ENCODE results near the gene EVI5L. TPM values are rescaled to one million over a fixed set of nuclear protein-coding genes. Genes with fewer than 3 reads are reported as not detected.

Gene EVI5L
- total and polyA plus RNA-seq, 2 donors (not counting 3 experiments of a cell fraction or from before 2014, with no cell fraction given): 11.9 to 13.5 TPM

DNA sequence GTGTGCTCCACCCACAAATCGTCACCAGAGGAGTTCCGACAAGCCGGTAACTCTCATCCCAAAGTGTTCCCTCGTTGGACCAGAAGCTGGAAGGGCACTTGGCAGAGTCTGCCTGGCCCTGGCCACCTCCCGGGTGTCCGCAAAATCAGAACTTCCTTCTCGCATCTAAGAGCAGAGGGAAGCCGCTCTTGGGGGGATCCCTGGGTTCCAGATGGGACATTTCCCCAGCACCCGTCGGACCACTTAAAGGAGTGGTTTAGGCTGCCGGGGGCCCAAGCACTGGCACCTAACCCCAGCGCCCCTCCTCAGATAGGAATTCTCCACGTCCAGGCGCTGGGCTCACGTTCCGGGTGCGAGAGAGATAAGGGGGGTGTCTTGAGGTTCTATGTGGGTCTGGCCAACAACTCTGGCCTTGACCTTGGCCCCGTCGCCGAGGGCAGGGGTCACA, 72.8 kb downstream of the EVI5L start:
- DNase-seq (ENCODE audit: low read depth, low spot score) (no peak), FAIRE-seq (no peak)
- no peak for TF ChIP-seq POLR2A (IDR thresholded peaks at IDR 0.05; ENCODE audit: low read depth, low read length)
- no peak for TF ChIP-seq GATA2 (IDR thresholded peaks at IDR 0.05; ENCODE audit: insufficient read depth, insufficient read length, low read depth, low read length)
- TF ChIP-seq POLR2AphosphoS5 (IDR thresholded peaks at IDR 0.05; ENCODE audit: insufficient read depth, low read depth, low read length): no peak
- TF ChIP-seq EZH2 (IDR thresholded peaks at IDR 0.05; ENCODE audit: borderline replicate concordance, low read depth, low read length, severe bottlenecking): no peak
- no peak for TF ChIP-seq JUN (IDR thresholded peaks at IDR 0.05; ENCODE audit: borderline replicate concordance, insufficient read depth, insufficient read length, low read depth)
- no peak for TF ChIP-seq MYC (IDR thresholded peaks at IDR 0.05; ENCODE audit: low read depth, low read length)
- no peak for TF ChIP-seq FOS (IDR thresholded peaks at IDR 0.05; ENCODE audit: borderline replicate concordance, insufficient read depth, low read length)
- TF ChIP-seq, protein P1, sequence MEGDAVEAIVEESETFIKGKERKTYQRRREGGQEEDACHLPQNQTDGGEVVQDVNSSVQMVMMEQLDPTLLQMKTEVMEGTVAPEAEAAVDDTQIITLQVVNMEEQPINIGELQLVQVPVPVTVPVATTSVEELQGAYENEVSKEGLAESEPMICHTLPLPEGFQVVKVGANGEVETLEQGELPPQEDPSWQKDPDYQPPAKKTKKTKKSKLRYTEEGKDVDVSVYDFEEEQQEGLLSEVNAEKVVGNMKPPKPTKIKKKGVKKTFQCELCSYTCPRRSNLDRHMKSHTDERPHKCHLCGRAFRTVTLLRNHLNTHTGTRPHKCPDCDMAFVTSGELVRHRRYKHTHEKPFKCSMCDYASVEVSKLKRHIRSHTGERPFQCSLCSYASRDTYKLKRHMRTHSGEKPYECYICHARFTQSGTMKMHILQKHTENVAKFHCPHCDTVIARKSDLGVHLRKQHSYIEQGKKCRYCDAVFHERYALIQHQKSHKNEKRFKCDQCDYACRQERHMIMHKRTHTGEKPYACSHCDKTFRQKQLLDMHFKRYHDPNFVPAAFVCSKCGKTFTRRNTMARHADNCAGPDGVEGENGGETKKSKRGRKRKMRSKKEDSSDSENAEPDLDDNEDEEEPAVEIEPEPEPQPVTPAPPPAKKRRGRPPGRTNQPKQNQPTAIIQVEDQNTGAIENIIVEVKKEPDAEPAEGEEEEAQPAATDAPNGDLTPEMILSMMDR (IDR thresholded peaks at IDR 0.05; ENCODE audit: extremely low read depth in 1 of 2, insufficient read depth in 1 of 2, low read depth in 1 of 2, low read length in 2 of 2): no peak
- TF ChIP-seq, protein P2, sequence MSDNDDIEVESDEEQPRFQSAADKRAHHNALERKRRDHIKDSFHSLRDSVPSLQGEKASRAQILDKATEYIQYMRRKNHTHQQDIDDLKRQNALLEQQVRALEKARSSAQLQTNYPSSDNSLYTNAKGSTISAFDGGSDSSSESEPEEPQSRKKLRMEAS (IDR thresholded peaks at IDR 0.05; ENCODE audit: insufficient read depth, insufficient read length): no peak
- Histone ChIP-seq H3K9me3 (replicated peaks; ENCODE audit: control insufficient read depth, insufficient read depth, low read length) (no peaks in the 10 kb centered on the region), H3K79me2 (ENCODE audit: control insufficient read depth, insufficient read depth, low read length) (peaks cover 28% of the 10 kb centered on the region), H4K20me1 (replicated peaks; ENCODE audit: control insufficient read depth, extremely low read depth, insufficient read depth, low read length) (no peaks in the 10 kb centered on the region), H3K9me1 (replicated peaks; ENCODE audit: control insufficient read depth, extremely low read depth, insufficient read depth, low read length) (no peaks in the 10 kb centered on the region), H3K27me3 (ENCODE audit: control insufficient read depth in 2 of 2, insufficient read depth in 2 of 2, low read length in 2 of 2) (no peaks in the 10 kb centered on the region), H3K36me3 (ENCODE audit: control insufficient read depth in 2 of 2, extremely low read depth in 1 of 2, insufficient read depth in 2 of 2, low read length in 2 of 2) (no peaks in the 10 kb centered on the region), H3K4me3 (replicated peaks in 1 of 3; ENCODE audit: insufficient read depth in 1 of 3, low read depth in 1 of 3, low read length in 3 of 3) (peak overlapping the region; percentile 6 to 48 (median 36)), H3K4me2 (ENCODE audit: insufficient read depth, low read length) (peak overlapping the region; percentile 52), H3K9ac (replicated peaks; ENCODE audit: extremely low read depth, insufficient read depth, low read length) (peak overlapping the region; percentile 52), H3K4me1 (ENCODE audit: control insufficient read depth, extremely low read depth, insufficient read depth, low read length) (peaks cover 16% of the 10 kb centered on the region), H3K27ac (ENCODE audit: insufficient read depth, low read depth, low read length) (peak overlapping the region; percentile 16), H2AFZ (ENCODE audit: low read depth, low read length) (peak overlapping the region; percentile 62)
- ChIA-PET POLR2A (interaction anchor here (0.9 to 1.0 kb wide), 2 partner anchors 9 to 18 kb away, joined by 3 to 13 read pairs; partner anchors contain the start of gene SNAPC2), CTCF (interaction anchor here (0.6 to 2.2 kb wide), 14 partner anchors 13 to 334 kb away, joined by 3 to 17 read pairs (median 3); partner anchors contain the start of genes SNAPC2, TIMM44 and TRAPPC5)
- dilution Hi-C loops (cut with MboI; ENCODE audit: extremely low pct_ligation_motif_present, low sequenced_read_pairs): no loop called here
- intact Hi-C loops (cut with micrococcal nuclease): loop anchor here (1.0 kb wide), 4 partner anchors 15 to 50 kb away; partner anchors contain the start of genes LRRC8E and SNAPC2
- BruUV-seq (replicated peaks): TSS peak; percentile 93

Measured in endothelial cell of umbilical vein (primary cell).